ENCODE results near the gene NDUFA11.

NDUFA11 gene

GRCh38 chr19:5931251-5931650 lies 27.7 kb upstream of the NDUFA11 start (continued):
- TF ChIP-seq ZNF292 (tag by site-specific recombination; IDR thresholded peaks at IDR 0.05; ENCODE audit: borderline replicate concordance, low read depth) (no peak), ZNF704 (tag by site-specific recombination; IDR thresholded peaks at IDR 0.05) (no peak), ZSCAN5A (tag by site-specific recombination; IDR thresholded peaks at IDR 0.05) (no peak), ZNF792 (tag by site-specific recombination; IDR thresholded peaks at IDR 0.05) (no peak), ZNF621 (tag by site-specific recombination; IDR thresholded peaks at IDR 0.05) (no peak), ZNF214 (tag by site-specific recombination; IDR thresholded peaks at IDR 0.05; ENCODE audit: borderline replicate concordance) (no peak), ZNF311 (tag by site-specific recombination; IDR thresholded peaks at IDR 0.05; ENCODE audit: borderline replicate concordance) (no peak)

- no peak for TF ChIP-seq KLF7 (tag by site-specific recombination; IDR thresholded peaks at IDR 0.05; ENCODE audit: borderline replicate concordance)
- peak; percentile 50; the same call in 1 of the 2 replicates for TF ChIP-seq KLF9 (tag by site-specific recombination; IDR thresholded peaks at IDR 0.05; ENCODE audit: low read depth)
- no peak for TF ChIP-seq SP2 (tag by site-specific recombination; IDR thresholded peaks at IDR 0.05)
- TF ChIP-seq KLF1 (tag by site-specific recombination; IDR thresholded peaks at IDR 0.05) = peak; percentile 90
- Histone ChIP-seq H3K27ac (ENCODE audit: extremely low read depth, low read depth, low read length) (no peak overlapping the region), H3K36me3 (ENCODE audit: control insufficient read depth in 2 of 2, insufficient read depth in 1 of 2, low read length in 2 of 2) (peaks cover 28 to 95% of the 10 kb centered on the region in 2 experiments), H3K4me1 (ENCODE audit: control insufficient read depth, insufficient read depth, low read length) (no peaks in the 10 kb centered on the region), H3K4me3 (ENCODE audit: low read depth, low read length) (no peak overlapping the region), H3K9me3 (ENCODE audit: control insufficient read depth, insufficient read depth, low read depth, low read length) (no peaks in the 10 kb centered on the region)
- POLR2A ChIA-PET = no interaction called here
- CTCF ChIA-PET = interaction anchor here (0.5 to 1.4 kb wide), 5 partner anchors 9 to 752 kb away, joined by 3 to 5 read pairs (median 3); no protein-coding TSS in a partner anchor
Measured at GRCh38 chr19:5929625-5930024, 26.0 kb upstream of the NDUFA11 start.

GRCh38 chr19:5929179-5929578 lies 25.6 kb upstream of the NDUFA11 start:
- peaks cover 28 to 99% of the 10 kb centered on the region in 2 experiments for H3K36me3 ChIP-seq (ENCODE audit: control insufficient read depth in 2 of 2, insufficient read depth in 1 of 2, low read length in 2 of 2)
- POLR2A ChIA-PET = no interaction called here
- TF ChIP-seq ZSCAN16 (tag by site-specific recombination; IDR thresholded peaks at IDR 0.05) = no peak
- no peak for TF ChIP-seq ZNF350 (tag by site-specific recombination; IDR thresholded peaks at IDR 0.05)
- TF ChIP-seq ZFP37 (tag by site-specific recombination; IDR thresholded peaks at IDR 0.05) = no peak
- TF ChIP-seq ZNF580 (tag by site-specific recombination; IDR thresholded peaks at IDR 0.05) = no peak

GRCh38 chr19:5927441-5927821 lies 23.8 kb upstream of the NDUFA11 start:
- Histone ChIP-seq H3K27ac (ENCODE audit: extremely low read depth, low read depth, low read length) (no peak overlapping the region), H3K36me3 (ENCODE audit: control insufficient read depth in 2 of 2, insufficient read depth in 1 of 2, low read length in 2 of 2) (peaks cover 33 to 99% of the 10 kb centered on the region in 2 experiments), H3K4me3 (ENCODE audit: low read depth, low read length) (no peak overlapping the region), H3K9me3 (ENCODE audit: control insufficient read depth, insufficient read depth, low read depth, low read length) (no peaks in the 10 kb centered on the region), H3K4me1 (ENCODE audit: control insufficient read depth, insufficient read depth, low read length) (no peaks in the 10 kb centered on the region)
- CTCF ChIA-PET = interaction anchor here (0.6 kb wide), 1 partner anchor 1222 kb away, joined by 3 read pairs; no protein-coding TSS in a partner anchor
- POLR2A ChIA-PET = no interaction called here
- TF ChIP-seq ZBTB8A (tag by site-specific recombination; IDR thresholded peaks at IDR 0.05) (no peak), ZXDB (tag by site-specific recombination; IDR thresholded peaks at IDR 0.05) (no peak), CTCF (tag by site-specific recombination; IDR thresholded peaks at IDR 0.05) (no peak), ZNF24 (tag by site-specific recombination; IDR thresholded peaks at IDR 0.05) (no peak), ZNF677 (tag by site-specific recombination; IDR thresholded peaks at IDR 0.05) (no peak), SALL2 (tag by site-specific recombination; IDR thresholded peaks at IDR 0.05; ENCODE audit: borderline replicate concordance) (no peak), ZNF513 (tag by site-specific recombination; IDR thresholded peaks at IDR 0.05) (no peak)

More at GRCh38 chr19:5929179-5929578, 25.6 kb upstream of the NDUFA11 start:
- Histone ChIP-seq H3K9me3 (ENCODE audit: control insufficient read depth, insufficient read depth, low read depth, low read length) (no peaks in the 10 kb centered on the region), H3K27ac (ENCODE audit: extremely low read depth, low read depth, low read length) (no peak overlapping the region), H3K4me1 (ENCODE audit: control insufficient read depth, insufficient read depth, low read length) (no peaks in the 10 kb centered on the region), H3K4me3 (ENCODE audit: low read depth, low read length) (no peak overlapping the region)
- CTCF ChIA-PET = interaction anchor here (0.5 to 1.4 kb wide), 4 partner anchors 8 to 752 kb away, joined by 3 to 5 read pairs (median 3); no protein-coding TSS in a partner anchor
